ENCODE results near the gene ASF1B. TPM values are rescaled to one million over a fixed set of nuclear protein-coding genes. Genes with fewer than 3 reads are reported as not detected.
"Not testable (repeated sequence)": the region's sequence is repeated elsewhere in the genome, so short reads cannot be mapped to it uniquely, and the experiment has no call there.

Gene ASF1B
- total RNA-seq, 1 donor from 2014 or later, result 15.3 TPM

DNA sequence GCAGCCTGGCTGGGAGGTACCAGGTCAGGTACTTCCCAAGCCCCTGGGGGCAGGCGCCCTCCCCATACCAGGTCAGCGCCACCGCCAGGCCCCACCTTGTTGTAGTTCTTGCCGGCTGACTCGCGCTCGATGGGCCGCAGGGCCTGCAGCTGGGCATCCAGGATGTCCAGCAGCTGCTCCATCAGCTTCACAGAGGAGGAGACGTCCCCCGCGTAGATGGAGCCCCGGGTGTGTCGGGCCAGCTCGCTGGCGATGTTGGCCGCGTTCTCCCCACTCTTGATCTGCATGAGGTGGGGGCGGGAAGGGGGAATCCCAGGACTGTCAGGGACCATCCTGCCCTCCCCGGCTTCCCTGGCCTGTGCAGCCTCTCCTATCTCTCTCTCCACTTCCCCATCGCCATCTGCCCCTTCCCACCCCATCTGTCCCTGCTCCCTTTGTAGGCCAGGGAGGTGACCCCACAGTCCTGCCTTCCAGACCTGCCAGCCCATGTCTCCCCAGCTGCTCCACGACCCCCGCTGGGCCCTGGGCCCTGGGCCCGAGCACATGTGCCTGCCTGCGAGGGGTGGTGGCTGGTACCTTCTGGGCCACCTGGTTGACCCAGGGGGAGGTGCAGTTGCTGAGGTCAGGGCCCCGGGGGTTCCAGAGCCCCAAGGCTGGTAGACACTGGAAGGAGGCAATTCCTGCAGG is 23.8 kb upstream of the ASF1B start:
- no peak for DNase-seq (ENCODE audit: low read depth, low spot score)

DNA sequence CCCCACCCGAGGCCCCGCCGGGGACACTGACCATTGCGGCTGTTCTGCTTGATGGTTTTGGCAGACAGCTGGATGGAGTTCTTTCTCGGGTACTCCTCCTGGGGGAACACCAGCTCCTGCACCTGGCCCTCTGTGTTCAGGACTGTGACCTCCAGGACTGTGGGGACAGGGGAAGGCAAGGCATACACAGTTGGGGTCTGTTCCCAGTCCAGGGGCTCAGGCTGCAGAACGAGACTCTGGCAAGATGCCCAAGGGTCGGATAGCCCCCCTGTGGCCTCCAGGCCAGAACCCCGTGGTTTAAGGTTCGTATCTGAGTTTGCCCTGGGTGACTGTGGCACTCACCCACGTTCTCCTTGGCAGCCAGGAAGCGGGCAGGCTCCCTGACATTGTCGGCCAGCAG is 22.7 kb upstream of the ASF1B start:
- no peak for DNase-seq (ENCODE audit: low read depth, low spot score)

DNA sequence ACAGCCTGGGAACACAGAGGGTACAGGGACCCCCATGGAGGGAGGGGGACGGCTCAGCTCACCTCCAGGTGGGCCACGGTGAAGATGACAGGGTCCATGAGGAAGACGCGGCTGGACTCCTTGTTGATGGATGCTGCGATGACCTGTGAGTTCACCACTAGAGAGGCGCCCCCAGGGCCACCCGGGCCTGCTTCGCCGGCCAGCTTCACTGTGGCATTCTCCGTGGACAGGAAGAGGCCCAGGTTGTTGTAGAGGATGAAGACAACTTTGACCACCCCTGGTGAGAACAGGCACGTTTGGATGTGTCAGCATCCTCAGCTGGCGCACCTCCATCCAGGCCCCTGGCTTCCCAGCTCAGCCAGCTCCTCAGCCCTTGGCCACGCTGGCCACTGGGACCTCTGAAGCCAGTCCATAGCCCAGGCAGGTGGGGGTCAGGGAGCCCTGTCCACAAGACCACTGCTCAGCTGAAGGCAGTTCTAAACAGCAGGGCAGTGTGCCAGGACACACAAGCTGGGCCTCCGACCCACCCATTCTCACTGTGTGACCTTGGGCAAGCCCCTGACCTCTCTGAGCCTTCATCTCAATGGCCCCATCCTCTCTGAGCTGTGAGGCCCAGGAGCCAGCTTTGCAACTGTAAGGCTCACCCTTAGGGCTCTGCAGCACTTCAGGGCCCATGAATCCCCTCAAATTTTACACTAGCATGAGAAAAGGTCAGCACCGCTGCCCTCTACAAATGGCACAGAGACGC is 22.1 kb upstream of the ASF1B start:
- DNase-seq (ENCODE audit: low read depth, low spot score), result no peak

DNA sequence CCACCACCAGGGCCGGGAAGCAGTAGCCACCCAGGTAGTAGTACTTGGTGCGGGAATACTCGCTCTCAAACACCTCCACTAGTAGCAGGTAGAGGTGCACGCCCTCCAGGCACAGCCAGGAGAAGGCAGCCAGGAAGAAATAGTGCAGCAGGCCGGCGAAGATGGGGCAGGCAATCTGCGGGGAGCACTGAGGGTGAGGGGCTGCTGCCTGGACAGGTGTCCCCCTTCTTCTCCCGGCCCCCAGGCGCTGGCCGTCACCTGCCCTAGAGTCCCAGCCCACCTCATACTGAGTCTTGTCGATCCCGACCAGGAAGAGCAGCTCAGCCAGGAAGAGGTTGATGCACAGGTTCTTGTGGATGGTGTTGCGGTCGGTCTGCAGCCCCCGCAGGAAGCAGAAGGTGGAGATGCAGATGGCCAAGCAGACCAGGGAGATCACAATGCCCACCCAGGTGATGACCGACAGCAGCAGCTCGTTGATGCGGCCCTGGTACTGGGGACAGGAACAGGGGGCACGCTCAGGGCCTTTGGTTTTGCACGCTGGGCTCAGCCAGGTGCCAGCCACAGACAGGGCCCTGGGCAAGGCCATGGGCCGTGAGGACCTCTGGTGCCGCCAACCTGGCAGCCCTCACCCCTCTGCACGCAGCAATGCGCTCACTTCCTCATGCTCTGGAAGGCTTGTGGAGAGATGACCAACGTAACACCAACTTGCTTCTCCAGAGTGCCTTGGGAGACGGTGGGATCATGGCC is 20.8 kb upstream of the ASF1B start:
- no peak for DNase-seq (ENCODE audit: low read depth, low spot score)

DNA sequence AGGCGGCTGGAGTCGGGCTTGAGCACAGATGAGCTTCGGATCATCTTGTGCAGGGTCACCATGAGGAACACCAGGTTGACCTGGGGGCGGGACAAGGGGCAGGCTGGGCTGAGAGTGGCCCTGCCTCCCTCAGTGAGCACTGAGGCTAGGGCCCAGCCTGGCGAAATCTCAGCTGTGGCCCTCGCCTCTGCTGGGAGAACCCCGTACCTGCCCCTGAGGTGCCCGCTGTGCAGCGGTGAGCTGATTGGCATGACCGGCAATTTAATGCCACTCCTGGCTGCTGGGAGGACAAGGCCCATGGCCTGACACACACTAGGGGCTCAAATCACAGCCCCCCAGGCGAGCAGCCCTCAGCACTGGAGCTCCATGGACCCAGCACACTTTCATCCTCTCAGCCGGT is 19.7 kb upstream of the ASF1B start:
- no peak for DNase-seq (ENCODE audit: low read depth, low spot score)

DNA sequence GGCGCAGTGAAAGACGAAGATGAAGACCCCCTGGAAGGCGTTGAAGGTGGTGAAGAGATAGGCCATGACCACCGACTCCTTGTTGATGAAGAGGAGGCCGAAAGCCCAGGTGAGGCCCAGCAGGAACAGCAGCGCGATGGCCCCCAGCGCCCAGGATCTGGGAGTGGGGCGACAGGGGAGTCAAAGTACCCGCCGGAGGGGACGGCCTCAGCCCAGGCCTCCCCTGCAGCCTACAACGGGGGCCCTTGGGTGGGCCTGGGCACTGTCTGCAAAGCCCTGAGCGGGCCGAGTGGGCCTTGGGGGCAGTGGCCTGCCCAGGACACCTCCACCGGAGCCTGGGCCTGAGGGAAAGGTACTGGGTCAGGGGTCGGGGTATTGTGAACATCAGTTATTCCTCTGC is 19.0 kb upstream of the ASF1B start:
- no peak for DNase-seq (ENCODE audit: low read depth, low spot score)

DNA sequence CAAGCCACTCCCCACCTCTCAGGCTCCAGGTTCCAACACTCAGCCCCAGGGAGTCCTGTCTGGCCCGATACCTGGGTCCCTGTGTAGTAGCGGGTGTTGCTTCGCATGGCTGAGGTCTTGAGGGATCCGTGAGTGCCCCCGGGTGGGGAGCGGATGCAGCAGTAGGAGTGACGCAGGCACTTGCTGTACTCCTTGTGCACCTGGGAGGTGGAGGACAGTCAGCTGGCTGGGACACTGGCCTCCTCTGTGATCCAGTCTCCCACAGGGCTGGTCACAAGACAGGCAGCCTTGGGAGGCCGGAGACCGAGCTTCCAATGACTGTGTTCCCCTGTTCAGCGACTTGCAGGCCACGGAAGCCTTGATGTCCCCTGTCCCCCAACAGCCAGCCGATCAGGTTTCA is 16.3 kb upstream of the ASF1B start:
- DNase-seq (ENCODE audit: low read depth, low spot score), result no peak

DNA sequence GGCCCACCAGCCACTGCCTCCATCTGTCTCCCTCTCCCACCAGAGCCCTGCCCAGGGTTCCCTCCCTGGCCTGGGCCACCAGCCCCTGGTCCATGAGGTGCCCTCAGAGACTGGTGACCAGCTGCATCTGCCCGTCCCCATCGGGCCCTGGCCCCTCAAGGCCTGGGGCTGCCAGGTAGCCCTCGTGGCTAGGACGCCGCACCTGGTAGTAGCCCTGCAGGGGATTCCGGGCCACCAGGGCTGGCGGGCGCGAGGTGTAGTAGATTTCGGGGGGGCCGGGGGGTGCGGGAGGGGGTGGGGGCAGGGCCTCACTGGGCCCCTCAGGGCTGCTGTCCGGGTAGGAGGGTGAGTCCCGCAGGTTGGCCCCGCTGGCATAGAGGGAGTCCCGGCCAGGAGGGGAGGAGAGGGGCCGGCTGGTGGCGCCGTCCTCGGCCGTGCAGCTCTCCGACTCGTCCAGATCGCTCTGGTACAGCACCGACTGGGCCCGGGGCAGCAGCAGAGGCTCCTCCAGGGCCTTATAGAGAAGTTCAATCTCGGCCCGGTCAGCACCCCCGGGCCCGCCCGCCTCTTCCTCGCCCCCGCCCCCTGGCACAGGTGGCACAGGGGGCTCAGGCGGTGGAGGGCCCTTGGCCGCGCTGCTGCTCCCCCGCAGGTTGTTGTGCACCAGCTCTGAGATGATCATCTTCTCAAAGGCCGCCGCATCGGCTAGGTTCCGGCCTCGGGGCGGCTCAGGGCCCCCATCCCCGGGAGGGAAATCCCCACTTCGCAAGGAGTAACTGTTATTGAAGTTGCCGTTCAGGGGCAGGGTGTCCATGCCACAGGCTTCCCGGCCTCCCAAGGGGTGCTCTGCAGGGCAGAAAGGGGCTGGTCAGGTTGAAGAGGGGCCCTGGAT is 14.6 kb upstream of the ASF1B start:
- DNase-seq (ENCODE audit: low read depth, low spot score), result no peak

DNA sequence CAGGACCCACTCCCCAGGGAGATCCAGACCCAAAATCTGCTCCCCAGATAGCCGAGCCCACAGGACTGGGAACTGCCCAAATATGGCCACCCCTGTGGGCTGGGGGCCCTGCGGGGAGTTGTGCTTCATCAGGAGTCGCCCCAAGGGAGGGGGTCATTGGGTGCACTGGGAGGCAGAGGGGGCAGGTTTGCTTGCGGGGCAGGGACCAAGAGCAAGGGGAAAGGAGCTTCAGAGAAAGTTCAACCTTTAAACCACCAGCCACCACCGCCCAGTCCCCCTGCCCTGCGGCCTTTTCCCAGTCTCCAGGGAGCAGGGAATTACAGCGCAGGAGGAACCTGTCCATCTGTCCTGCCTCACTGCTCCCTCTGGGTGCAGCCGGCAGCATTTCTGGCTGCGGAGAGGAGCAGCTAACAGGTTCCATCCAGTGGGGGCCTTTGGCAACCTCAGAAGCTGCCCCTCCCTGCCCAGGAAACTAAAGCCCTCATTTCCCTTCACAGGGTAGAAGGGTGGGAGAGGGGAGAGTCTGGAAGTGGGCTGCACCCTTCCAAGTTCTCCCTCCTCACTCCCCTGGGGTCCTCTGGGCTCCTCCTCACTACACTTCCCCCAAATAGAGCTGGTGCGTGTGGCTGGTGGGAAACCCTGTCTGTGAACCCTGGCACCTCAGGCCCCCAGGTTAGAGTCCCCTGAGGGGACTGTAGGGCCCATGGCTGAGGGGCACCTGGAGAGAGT is 13.8 kb upstream of the ASF1B start:
- no peak for DNase-seq (ENCODE audit: low read depth, low spot score)

DNA sequence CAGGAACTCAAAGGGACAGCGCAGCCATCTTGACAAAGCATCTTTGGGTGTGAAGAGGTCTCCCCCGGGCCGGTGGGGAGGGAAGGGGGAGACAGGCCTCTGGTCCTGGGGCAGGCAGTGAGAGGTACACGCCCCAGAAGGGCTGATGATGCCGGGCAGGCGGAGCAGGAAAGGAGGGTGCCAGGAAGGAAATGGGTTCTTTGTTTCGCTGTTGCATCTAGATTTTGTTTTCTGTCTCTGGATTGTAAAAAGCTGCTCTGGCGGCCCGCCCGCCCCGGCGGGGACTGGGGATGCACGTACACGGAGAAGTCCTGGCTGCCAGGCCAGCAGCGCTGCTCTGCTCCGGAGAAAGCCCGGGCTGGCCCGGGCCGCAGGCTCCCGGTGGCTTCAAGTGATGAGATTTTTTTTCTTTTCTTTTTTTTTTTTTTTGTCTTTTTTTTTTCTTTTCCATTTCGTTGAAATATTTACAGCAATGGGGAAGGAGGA is 13.2 kb upstream of the ASF1B start:
- peak; percentile 37 for DNase-seq (ENCODE audit: low read depth, low spot score)

DNA sequence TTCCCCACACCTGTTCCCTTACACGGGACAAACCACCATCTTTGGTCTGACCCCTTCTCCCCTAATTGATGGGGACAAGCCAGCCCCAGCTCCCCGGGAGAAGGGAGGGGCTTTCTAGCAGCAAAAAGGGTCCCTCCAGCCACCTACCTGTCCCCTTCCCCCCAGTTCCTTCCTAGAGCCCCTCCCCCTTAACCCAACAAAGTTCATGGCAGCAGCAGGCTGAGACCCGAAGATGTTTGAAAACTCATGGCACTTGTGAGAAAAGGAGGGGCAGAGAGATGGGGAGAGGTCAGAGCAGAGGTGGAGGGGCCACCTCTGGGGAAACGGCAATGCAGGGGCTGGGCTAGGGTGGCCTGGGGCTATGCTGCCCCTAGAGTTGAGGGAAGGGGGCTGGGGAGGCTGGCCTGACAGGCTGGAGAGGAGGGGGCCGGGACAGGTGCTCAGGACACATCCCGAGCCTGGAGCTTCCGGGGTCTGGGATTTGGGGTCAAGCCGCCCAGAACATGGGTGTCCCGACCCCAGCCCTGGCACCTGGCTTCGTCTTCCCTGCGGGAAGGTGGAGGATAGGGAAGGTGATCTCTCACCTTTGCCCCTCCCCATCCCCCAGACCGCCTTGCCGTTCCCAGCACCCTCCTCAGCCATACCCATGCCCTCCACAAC is 12.5 kb upstream of the ASF1B start:
- DNase-seq (ENCODE audit: low read depth, low spot score), result no peak

DNA sequence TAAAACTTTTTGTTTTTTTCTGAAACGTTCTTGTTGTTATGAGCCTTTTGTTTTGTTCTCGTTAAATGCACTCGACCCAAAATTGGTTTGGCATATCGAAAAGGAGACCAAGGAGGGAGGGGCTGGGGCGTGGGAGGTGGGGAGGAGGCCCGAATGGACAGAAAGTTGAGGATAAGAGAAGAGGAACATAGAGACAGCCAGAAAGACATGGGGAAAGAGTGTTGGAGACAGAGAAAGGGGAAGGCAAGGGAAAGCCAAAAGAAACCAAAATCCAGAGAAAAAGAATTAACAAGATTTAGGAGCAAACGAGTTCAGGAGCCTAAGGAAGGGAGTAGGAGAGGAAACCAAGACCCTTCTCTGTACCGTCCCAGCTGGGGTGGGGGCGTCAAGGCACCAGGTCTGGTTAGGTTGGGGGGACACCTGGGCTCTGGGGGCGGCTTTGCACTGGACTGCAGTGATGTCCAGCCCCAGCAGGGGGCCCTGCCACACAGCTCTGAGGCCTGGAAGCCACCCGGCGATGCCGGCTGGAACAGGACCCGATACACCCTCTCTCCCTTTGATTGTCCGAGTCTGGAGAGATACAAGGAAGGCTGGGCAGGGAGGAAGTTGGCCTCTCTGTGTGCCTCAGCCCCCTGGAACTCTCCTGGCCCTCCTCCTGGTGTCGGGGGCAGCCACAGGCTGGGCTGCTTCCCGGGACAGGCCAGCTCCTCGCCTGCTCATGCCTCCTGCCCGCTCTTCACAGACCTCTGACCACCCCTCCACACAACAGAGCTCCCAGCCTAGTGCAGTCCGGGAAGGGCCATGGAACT is 11.6 kb upstream of the ASF1B start:
- peak; percentile 26 for DNase-seq (ENCODE audit: low read depth, low spot score)

DNA sequence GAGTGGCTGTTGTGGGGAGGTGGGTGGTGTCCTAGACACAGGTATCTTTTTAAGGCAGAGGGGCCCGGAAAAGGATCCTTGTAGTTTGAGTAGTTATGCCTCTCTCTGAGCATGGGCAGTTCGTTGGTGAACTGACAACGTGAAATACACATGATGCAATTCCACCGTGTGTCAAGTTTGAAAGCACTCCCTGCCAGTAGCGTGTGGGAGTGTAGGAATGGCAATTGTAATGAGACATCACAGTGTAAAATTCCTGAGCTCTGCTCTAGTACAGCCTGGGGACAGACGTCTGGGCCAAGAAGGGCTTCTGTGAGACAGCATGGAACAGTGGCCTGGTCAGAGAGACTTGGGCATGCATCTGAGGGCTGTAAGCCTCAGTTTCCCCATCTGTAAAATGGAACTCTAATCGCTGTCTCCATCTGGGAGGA is 10.4 kb upstream of the ASF1B start:
- no peak for DNase-seq (ENCODE audit: low read depth, low spot score)

DNA sequence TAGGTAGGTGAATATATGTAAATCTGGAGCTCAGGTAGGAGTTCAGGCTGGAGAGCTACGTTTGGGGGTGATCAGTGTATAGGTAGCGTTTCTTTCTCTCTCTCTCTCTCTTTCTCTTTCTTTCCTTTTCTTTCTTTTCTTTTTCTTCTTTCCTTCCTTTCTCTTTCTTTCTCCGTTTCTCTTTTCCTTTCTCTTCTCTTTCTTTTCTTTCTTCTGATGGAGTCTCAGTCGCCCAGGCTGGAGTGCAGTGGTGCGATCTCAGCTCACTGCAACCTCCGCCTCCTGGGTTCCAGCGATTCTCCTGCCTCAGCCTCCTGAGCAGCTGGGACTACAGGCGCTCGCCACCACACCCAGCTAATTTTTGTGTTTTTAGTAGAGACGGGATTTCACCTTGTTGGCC is 9.8 kb upstream of the ASF1B start:
- not testable (repeated sequence) for DNase-seq (ENCODE audit: low read depth, low spot score)

DNA sequence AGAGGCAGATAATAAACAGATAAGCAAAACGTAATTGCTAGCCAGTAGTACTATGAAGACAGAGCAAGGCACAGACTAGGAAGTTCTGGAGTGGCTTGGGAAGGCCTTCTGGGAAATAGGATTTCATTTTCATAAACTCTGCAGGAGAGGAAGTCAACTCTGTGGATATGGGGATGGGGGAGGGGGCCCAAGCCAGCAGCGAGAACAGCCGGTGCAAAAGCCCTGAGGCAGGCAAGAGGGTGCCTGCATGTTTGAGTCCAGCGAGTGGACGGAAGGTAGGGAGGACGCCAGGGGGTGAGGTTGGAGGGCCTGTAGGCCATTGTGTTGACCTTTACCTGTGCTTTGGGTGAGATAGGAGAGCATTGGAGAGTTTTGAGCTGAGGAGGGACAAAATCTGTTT is 9.0 kb upstream of the ASF1B start:
- DNase-seq (ENCODE audit: low read depth, low spot score), result no peak

DNA sequence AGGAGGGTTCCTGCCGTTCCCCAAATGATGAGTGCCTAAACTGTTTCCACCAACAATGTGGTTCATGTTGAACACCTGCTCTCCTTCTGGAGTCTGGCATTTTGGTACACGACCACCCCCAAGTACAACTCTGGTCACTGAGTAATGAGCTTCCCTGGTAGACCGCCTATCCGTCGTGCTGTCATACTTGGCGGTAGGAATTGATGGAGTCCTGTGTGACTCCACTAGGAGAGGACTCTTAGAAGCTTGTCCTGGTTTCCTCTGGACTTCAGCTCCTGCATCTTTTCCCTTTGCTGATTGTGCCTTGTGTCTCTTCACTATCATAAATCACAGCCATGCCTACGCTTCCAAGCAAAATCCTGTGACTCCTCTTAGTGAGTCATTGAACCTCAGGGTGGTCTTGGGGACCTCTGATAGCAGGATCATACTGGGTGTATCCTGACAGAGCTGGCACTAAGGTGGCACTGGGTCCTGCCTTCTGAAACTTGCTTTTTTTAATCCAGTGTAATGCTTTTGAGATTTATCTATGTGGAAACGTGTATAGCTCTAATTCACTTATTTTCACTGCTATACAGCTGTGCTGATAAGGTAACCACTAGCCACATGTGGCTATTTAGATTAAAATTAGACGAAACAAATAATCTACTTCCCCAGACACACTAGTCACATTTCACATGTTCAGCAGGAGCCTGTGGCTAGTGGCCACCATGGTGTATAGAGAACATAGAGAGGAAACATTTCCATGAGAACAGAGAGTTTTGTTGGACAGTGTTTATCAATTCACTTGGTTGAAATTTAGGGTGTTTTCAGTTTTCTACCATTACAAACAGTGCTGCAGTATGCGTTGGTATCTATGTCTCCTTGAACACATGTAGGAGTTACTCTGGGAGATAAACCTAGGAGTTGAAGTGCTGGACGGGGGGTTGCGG is 6.1 kb upstream of the ASF1B start:
- no peak for DNase-seq (ENCODE audit: low read depth, low spot score)

DNA sequence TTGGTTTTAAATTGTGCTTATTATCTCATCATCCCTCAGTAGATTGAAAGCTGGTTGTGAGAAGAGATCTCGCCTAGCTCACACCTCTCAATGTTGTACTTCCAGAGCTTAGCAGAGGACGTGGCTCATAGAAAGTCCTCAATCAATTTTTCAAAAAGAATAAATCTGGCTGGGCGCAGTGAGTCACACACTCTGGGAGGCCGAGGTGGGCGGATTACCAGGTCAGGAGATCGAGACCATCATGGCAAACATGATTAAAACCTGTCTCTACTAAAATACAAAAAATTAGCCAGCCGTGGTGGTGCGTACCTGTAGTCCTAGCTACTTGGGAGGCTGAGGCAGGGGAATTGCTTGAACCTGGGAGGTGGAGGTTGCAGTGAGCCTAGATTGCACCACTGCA is 4.7 kb upstream of the ASF1B start:
- DNase-seq (ENCODE audit: low read depth, low spot score), result no peak

DNA sequence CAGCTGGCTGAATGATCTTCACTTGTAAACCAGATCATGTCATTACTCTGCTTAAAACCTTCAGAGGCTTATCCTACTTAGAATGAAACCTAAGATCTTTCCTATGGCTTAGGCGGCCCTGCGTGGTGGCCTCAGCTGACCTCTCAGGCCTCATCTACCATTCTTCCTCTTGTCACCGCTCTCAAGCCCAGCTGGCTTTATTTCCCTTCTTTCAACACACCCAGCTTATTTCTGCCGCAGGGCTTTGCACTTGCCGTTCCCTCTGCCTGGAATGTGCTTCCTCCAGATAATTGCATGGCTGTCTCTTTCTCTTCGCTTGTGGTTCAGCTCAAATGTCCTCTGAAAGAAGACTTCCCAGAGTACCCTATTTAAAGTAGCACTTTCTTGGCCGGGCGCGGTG is 3.6 kb upstream of the ASF1B start:
- DNase-seq (ENCODE audit: low read depth, low spot score), result no peak
